Cerebellar cortex (tissue), 1 donor: ENCODE data around the gene C4orf50.

Source experiments
- DNase-seq: peaks from one replicate; pipeline ENCODE4 v3.0.0-alpha.2; 2015; ENCODE audit warnings: low spot score

The C4orf50 gene

GRCh38 chr4:5992828-5993321, 25.4 kb downstream of the C4orf50 start:
- DNase-seq = no peak

- no peak for DNase-seq
These were observed 25.9 kb downstream of the C4orf50 start for GRCh38 chr4:5992171-5992827.

DNA sequence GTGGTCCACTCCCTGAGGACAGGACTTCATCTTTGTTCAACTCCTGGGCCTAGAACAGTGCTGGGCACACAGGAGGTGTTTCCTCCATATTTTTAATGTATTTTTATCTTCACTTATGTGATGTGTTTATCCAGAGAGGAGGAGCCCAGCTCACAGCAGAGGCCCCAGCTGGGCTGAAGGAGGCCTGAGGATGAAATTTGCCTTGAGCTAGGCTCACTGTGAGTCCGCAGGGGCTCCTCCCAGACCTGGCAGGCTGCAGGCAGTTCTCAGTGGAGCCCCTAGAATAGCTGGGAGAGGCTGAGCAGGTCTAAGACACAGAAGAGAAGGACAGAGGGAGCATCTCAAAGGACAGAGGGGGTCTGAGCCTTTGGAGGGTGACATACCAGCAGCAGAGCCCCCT, 26.8 kb downstream of the C4orf50 start:
- DNase-seq = no peak

- no peak for DNase-seq
These were observed 27.6 kb downstream of the C4orf50 start for GRCh38 chr4:5990446-5991160.

DNA sequence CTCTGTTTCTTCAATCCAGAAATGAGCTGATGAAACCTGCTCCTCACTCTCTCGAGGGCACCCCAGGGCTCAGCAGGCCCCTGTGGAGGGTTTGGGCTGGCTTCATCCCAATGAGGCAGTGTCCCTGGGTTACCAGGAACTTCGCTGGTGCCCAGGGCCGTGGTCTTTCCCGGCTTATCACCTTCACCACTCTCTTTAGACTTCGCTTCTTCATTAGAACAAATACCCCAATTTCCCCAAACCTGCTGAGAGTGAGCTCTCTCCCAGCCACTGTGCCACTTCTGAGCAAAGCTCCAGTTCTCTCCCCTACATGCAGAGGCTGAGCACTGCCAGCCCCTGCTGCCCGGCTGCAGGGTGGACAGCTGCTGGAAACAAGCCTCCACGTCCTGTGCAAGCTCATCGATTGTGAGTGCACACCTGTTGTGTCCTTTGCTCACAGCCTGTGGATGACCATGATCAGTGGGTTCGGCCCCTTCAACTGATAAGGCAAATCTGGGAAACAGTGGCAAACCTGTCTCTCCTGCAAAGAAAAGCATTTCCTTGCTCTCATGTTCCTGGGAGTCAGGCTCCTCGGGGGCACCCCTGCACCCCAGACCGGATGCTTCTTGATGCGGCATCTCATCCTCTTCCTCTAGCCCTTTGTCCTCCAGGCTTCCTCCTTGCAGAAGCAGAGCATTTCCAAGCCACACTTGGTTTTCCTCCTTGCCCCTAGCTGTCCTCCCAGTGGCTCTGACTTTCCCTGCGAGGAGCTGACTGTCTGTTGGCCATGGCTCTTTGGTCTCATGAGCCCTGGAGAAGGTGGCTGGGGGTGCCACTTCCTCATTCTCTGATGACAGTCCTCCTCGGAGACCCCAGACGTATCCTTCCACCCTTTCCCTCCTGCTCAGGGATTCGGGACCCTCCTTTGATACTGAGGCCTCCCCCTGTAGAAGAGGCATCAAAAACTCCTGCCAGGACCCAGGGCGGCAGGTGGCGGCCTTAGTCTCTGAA, 28.7 kb downstream of the C4orf50 start:
- DNase-seq = no peak

DNA sequence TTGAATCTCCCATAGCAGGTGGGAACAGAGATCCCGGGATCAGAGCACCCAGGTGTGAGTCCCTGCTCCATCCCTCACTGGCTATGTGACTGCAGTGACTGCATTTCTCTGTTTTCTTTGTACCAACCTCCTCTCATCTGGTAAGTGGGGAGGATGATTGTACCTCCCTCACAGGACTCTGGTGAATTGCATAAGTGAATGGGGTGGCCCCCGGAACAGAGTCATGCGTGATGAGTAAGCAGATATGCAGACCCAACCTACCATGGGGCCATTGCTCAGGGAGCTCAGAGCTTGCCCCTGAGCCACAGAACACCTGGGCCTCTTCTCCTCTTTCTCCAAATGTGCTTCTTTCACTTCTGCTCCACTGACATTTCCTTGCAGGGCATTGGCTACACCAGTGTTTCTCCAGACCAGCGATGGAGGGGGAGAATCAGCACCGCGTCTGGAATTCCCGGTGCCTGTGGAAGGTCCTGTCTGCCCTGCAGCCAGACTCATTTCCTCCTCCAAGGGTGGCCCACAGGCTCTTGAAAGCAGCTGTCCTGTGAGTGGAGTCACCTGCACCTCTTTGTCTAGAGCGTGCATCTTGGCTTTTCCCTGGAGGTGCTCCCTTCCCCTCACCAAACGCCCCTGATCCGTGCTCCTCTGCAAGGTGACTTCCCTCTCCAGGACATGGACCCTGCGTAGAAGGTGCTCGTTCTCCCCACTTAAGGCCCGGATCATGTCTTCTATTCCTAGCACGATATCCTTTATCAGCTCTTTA, 30.0 kb downstream of the C4orf50 start:
- no peak for DNase-seq

DNA sequence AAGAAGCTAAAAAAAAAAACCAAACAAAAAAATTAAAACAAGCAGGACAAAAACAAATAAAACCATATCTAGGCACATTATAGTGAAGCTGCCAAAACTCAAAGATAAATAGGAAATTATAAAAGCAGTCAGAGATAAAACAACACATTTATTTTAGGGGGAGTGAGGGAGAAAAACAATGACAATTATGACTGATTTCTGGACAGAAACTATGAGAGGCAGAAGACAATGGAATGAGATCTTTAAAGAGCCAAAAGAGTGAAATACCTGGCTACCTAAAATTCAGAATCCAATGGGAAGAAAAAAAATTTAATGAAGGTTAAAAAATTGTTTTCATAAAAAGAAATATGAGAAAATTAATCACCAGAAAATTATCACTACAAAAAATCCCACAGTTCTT, 33.4 kb downstream of the C4orf50 start:
- no peak for DNase-seq

DNA sequence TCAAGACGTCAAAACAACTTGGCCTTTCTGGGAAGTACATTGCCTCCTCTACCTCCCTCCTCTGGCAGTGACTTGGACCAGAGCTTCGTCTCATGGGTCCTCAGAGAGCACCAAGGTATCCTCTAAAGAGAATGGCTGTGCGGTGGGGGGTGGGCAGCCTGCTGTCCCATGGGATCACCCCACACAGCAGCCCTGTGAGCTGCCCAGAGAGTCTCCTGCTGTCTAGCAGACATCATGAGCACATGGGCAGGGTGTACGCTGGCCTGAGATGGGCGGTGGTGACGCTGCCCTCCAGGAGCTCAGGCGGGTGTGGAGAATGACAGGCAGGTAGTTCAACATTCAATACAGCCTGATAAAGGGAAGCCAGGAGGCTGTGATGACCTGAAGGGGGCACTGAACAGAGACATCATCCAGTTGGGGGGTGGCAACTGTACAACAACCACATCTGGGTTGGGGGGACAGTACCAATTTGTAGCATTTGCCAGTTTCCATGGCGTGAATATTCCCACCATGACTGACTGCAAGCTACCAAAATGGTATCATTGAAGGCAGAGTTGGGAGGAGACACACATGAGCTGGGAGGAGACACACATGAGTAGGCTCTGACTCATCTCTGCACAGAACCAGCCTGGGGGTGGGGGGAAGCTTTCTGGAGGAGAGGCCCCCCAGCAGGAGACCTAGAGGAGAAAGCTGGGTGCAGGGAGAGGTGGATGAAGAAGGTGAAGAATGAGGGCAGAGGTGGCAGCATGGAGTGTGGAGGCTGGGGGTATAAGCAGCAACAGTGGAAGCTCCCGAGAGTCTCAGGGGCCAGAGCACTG, 35.9 kb downstream of the C4orf50 start:
- DNase-seq = no peak

GRCh38 chr4:5980436-5981155, 37.6 kb downstream of the C4orf50 start:
- DNase-seq = peak; percentile 43

DNA sequence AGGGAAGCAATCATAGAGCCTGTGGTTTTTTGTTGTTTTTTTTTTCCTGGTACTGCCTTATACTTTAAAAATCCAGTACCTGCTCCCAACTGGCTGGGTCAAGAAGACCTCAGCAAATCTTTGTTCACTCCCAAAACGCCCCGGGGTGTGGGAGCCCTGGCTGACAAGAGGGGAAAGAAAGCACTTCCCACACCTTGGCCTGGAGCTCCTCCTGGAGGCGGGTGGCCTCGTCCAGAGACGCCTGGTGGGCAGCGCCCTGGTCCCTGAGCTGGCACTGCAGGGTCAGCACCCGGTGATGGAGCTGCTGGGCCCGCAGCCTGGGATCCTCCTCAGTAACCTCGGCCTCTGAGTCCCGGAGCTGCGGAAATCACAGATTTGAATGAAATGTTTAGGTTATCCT, 38.2 kb downstream of the C4orf50 start:
- no peak for DNase-seq

- no peak for DNase-seq
These were observed 41.3 kb downstream of the C4orf50 start for GRCh38 chr4:5976921-5977320.

GRCh38 chr4:5976431-5976830, 41.8 kb downstream of the C4orf50 start:
- DNase-seq = no peak

DNA sequence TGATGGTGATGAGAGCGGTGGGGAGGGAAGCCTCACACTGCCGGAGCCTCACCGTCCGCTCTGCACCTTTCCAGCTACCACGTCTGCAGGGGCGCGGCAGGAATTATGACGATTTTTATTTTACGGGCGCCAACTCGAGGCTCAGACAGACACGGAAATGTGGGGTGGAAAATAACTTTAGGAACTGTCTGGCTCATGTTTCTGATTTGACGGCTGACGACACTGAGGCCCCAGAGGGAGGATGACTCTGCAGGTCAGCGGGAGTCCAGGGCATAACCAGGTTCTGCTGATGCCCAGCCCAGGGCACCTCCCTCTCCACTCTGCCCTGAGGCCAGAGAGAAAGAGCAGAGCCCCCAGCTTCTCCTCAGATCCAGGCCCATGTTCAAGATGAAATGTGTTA, 43.9 kb downstream of the C4orf50 start:
- no peak for DNase-seq

DNA sequence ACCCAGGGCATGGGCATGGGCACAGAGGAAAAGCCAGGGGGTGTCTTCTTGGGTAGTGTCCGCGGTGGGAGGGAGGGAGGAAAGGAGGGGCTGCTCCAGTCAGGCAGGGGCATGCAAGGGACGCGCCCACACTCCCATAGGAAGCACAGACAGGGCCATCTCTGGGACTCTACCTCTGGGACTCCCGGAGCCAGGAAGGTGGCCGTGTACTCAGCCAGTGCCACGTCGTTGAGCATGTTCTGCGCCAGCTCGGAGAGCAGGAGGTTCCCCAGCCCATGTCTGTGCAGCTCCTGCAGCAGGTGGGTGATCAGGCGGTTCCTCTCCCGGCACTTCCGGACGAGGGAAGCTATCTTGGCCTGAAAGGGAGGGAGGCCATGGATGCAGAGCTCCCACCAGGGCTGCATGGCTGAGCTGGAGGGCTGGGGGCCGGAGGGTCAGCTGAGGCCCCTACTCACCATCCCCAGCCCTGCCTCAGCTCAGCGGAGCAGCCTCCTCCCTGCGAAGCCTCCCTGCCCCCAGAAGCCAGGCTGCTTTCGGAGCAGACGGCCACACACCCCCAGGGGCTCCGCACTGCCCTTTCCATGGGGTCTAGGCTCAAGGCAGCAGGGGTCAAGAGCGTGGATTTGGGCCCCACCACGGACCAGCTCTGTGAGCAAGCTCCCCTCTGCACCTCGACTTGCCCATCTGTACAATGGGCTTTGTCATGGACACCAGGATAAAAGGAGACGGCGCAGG, 44.6 kb downstream of the C4orf50 start:
- DNase-seq = no peak

- DNase-seq = no peak
These were observed 45.2 kb downstream of the C4orf50 start for GRCh38 chr4:5973033-5973432.

DNA sequence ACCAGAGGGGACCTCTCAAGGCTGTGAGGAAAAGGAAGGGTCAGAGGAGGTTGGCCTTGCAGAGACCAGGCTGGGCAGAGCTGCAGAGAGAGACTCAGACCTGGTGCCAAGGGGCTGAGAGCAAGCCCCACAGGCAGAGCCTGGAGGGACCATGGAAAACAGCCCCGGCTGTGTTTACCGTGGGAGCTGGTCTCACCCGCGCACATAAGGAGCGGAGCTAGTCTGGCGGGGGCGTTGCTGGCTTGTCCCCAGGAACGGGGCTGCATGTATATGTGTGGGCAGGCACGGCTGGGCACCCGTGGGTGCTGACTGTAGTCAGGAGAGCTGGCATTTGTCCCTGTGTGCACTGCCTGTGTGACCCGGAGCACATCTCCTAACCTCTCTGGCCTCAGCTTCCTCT, 45.7 kb downstream of the C4orf50 start:
- DNase-seq = no peak

DNA sequence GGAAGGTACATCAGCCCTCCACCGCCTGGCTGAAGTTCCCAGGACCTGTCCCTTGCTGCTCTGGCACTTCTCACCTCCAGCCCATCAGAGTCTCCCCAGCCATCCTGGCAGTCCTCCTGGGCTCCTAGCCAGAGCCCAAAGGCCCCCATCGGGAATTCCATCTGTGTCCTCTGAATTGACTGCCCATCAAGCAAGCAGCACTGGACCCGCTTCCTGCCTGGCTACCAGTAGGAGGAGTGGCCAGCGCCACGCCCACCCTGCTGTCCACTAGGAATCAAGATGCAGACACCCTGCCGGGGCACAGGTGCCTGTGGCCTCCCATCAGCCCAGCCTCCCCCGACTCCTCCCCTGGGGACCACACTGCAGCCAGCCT, 47.2 kb downstream of the C4orf50 start:
- peak; percentile 92 for DNase-seq

GRCh38 chr4:5970381-5971077, 47.7 kb downstream of the C4orf50 start:
- no peak for DNase-seq

- DNase-seq = no peak
These were observed 48.5 kb downstream of the C4orf50 start for GRCh38 chr4:5969777-5970176.
